Measurements from ENCODE around the gene PTPN2. TPM values are rescaled to one million over a fixed set of nuclear protein-coding genes. Genes with fewer than 3 reads are reported as not detected.

PTPN2 gene
- total RNA-seq, 2 donors from 2014 or later: 22.7 to 34.2 TPM

DNA sequence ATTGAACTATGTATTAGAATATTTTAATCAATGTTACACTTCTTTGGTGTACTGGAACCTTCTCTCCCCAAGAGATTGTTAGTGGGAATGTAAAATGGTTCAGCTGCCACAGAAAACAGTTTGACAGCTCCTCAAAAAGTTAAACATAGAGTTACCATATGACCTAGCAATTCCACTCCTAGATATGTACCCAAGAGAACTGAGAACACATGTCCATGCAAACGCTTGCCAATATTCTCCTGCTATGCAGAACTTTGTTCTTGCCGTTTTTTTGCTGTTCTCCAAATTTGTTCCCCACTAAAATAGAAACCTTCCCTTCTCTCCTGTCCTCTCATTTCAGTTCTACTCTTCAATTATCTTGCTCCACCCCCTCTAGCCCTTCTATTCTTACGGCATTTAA, 87.6 kb downstream of the PTPN2 start:
- WGBS, 2 donors: 89 to 90% methylated on average over 3 of the region's 3 CpGs
- intact Hi-C loops (cut with DNase I): no loop called here
- DNase-seq: no peak
- TF ChIP-seq POLR2A (IDR thresholded peaks at IDR 0.05): no peak
- TF ChIP-seq, protein P1, sequence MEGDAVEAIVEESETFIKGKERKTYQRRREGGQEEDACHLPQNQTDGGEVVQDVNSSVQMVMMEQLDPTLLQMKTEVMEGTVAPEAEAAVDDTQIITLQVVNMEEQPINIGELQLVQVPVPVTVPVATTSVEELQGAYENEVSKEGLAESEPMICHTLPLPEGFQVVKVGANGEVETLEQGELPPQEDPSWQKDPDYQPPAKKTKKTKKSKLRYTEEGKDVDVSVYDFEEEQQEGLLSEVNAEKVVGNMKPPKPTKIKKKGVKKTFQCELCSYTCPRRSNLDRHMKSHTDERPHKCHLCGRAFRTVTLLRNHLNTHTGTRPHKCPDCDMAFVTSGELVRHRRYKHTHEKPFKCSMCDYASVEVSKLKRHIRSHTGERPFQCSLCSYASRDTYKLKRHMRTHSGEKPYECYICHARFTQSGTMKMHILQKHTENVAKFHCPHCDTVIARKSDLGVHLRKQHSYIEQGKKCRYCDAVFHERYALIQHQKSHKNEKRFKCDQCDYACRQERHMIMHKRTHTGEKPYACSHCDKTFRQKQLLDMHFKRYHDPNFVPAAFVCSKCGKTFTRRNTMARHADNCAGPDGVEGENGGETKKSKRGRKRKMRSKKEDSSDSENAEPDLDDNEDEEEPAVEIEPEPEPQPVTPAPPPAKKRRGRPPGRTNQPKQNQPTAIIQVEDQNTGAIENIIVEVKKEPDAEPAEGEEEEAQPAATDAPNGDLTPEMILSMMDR (IDR thresholded peaks at IDR 0.05): no peak
- no peaks in the 10 kb centered on the region for H3K4me1 ChIP-seq
- H3K36me3 ChIP-seq (replicated peaks in 1 of 2; ENCODE audit: insufficient read depth in 1 of 2, low read depth in 2 of 2): peaks cover 0 to 11% of the 10 kb centered on the region in 2 donors
- ATAC-seq: no peak
- H3K27ac ChIP-seq: no peak overlapping the region
- no peaks in the 10 kb centered on the region for H3K9me3 ChIP-seq
- H3K27me3 ChIP-seq: no peaks in the 10 kb centered on the region
- no peak overlapping the region for H3K4me3 ChIP-seq

DNA sequence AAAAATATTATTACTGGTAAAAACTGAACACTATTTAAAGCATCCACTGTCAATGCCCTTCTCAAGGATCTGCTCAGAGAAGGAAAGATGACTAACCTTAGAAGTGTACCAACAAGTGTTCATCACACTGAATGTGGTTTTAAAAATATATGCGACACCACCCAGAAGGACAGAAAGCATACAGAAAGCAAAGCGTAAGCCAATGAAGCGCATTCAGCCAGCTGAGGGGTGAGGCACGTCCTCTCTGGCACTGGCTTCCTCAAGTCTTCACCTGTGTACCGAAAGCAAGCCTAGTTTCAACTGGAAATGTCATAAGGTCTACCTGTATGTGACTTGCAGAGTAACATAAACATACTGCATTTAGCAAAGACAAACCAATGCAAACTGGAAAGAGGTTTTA, 92.4 kb downstream of the PTPN2 start:
- Histone ChIP-seq H3K36me3 (replicated peaks in 1 of 2; ENCODE audit: insufficient read depth in 1 of 2, low read depth in 2 of 2) (peaks cover 0 to 4% of the 10 kb centered on the region in 2 donors), H3K4me3 (no peak overlapping the region), H3K9me3 (no peaks in the 10 kb centered on the region), H3K27ac (no peak overlapping the region), H3K4me1 (no peaks in the 10 kb centered on the region), H3K27me3 (no peaks in the 10 kb centered on the region)
- ATAC-seq (no peak), DNase-seq (no peak)
- intact Hi-C loops (cut with DNase I): no loop called here
- 94% methylated on average over 5 of the region's 5 CpGs for WGBS, 2 donors
- TF ChIP-seq, protein P1 (IDR thresholded peaks at IDR 0.05): no peak
- TF ChIP-seq POLR2A (IDR thresholded peaks at IDR 0.05): no peak

DNA sequence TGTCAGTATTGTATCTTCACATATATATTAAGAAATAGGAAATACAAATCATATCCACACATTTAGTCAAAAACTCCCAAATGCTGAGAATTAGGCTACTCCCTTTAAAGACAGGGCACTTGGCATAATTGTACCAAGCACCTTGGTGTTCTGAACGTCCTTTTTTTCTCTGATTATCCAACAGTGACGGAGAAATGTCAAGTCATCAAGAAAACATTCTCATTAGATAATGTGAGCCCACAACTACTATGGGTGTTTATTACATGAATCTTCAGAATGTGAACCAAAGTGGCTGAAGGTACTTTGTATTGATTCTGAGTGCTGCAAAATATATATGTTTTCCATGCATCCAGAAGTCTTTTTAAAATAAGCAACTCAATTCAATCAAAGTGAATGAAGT, 97.4 kb downstream of the PTPN2 start:
- intact Hi-C loops (cut with DNase I): no loop called here
- ATAC-seq (no peak), DNase-seq (no peak)

DNA sequence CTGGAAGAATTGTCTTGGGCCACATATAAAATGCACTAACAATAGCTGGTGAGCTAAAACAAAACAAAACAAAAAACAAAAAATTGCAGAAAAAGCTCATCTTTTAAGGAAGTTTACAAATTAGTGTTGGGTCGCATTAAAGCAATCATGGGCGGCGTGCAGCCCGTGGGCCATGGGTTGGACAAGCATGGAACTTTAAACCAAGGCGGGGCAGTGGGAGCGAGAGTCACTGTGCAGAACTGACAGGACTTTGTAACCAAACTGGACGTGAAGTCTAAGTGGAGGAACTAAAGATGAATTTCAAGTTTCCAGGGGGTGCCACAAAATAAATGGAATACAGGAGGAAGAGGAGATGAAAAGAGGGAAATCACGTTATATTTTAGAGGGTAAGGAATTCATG, 100.5 kb downstream of the PTPN2 start:
- TF ChIP-seq, protein P1 (IDR thresholded peaks at IDR 0.05): no peak
- no peak for TF ChIP-seq POLR2A (IDR thresholded peaks at IDR 0.05)
- H3K4me1 ChIP-seq: no peaks in the 10 kb centered on the region
- no peak overlapping the region for H3K27ac ChIP-seq
- no peak overlapping the region for H3K4me3 ChIP-seq
- no peak for ATAC-seq
- intact Hi-C loops (cut with DNase I): no loop called here
- 84 to 94% methylated on average over 8 of the region's 8 CpGs for WGBS, 2 donors
- H3K27me3 ChIP-seq: no peaks in the 10 kb centered on the region
- H3K36me3 ChIP-seq (replicated peaks in 1 of 2; ENCODE audit: insufficient read depth in 1 of 2, low read depth in 2 of 2): no peaks in the 10 kb centered on the region
- H3K9me3 ChIP-seq: no peaks in the 10 kb centered on the region
- DNase-seq: no peak

More for the DNA sequence above, 97.4 kb downstream of the PTPN2 start:
- WGBS, 2 donors: 84 to 85% methylated on average over 2 of the region's 2 CpGs
- Histone ChIP-seq H3K4me3 (no peak overlapping the region), H3K36me3 (replicated peaks in 1 of 2; ENCODE audit: insufficient read depth in 1 of 2, low read depth in 2 of 2) (no peaks in the 10 kb centered on the region), H3K4me1 (no peaks in the 10 kb centered on the region), H3K27ac (no peak overlapping the region), H3K9me3 (no peaks in the 10 kb centered on the region), H3K27me3 (no peaks in the 10 kb centered on the region)
- TF ChIP-seq, protein P1 (IDR thresholded peaks at IDR 0.05): no peak
- no peak for TF ChIP-seq POLR2A (IDR thresholded peaks at IDR 0.05)

DNA sequence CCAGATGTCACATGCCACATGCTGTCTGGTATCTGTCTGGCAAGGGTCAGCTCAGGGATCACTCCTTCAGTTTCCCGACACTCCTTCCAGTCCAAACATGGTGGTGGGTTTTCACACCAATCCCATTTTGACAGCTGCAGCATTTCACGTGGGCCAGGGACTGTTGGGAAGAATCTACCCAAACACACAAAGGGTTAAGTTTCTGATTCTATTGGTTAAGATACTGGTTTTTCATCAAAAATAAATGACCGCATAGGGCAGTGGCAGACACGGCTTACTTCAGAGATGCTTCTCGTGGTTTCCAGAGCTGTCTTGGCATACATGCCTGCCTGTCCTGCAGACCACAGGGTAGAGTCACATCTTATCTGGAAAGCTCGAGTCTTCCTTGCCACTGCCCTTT, 101.5 kb downstream of the PTPN2 start:
- Histone ChIP-seq H3K36me3 (replicated peaks in 1 of 2; ENCODE audit: insufficient read depth in 1 of 2, low read depth in 2 of 2) (no peaks in the 10 kb centered on the region), H3K4me1 (no peaks in the 10 kb centered on the region), H3K4me3 (no peak overlapping the region), H3K27me3 (no peaks in the 10 kb centered on the region), H3K9me3 (no peaks in the 10 kb centered on the region), H3K27ac (no peak overlapping the region)
- no peak for TF ChIP-seq POLR2A (IDR thresholded peaks at IDR 0.05)
- TF ChIP-seq, protein P1 (IDR thresholded peaks at IDR 0.05): no peak
- ATAC-seq: no peak
- intact Hi-C loops (cut with DNase I): no loop called here
- no peak for DNase-seq
- WGBS, 2 donors: 72 to 79% methylated on average over 6 of the region's 6 CpGs
